ENCODE results near the gene GOLGB1. TPM values are rescaled to one million over a fixed set of nuclear protein-coding genes. Genes with fewer than 3 reads are reported as not detected.
A peak's percentile ranks its signal among the peaks of the same experiment; 100 is the strongest.

Gene GOLGB1
- polyA plus RNA-seq, 3 donors: 1.2 to 7.1 (median 1.7) TPM

GRCh38 chr3:121648219-121648958 is 101.2 kb downstream of the GOLGB1 start:
- H3K4me3 ChIP-seq (replicated peaks in 1 of 3; ENCODE audit: low read depth in 2 of 3, low read length in 3 of 3): no peak overlapping the region
- no peaks in the 10 kb centered on the region for H3K27me3 ChIP-seq (ENCODE audit: control insufficient read depth in 2 of 2, insufficient read depth in 2 of 2, low read length in 2 of 2)
- H3K9me3 ChIP-seq (replicated peaks in 1 of 2; ENCODE audit: control insufficient read depth in 1 of 2, insufficient read depth in 1 of 2, low read length in 2 of 2): no peaks in the 10 kb centered on the region
- H3K27ac ChIP-seq (ENCODE audit: low read depth in 1 of 2, low read length in 2 of 2): no peak overlapping the region
- DNase-seq: no peak
- H3K9ac ChIP-seq (ENCODE audit: insufficient read depth, low read length, poor library complexity, severe bottlenecking): no peak overlapping the region
- Mint-ChIP-seq H3K27ac (peak overlapping the region in 2 of 7 donors; percentile 37 to 71), H3K4me1 (peaks cover 10% of the 10 kb centered on the region), H3K9me3 (no peaks in the 10 kb centered on the region), H3K27me3 (ENCODE audit: low read depth in 3 of 3) (peaks cover 0 to 1% (median 0%) of the 10 kb centered on the region in 3 donors), H3K4me3 (no peak overlapping the region), H3K36me3 (peaks cover 69 to 81% of the 10 kb centered on the region in 2 donors)
- H3K36me3 ChIP-seq (replicated peaks in 1 of 2; ENCODE audit: control insufficient read depth in 1 of 2, insufficient read depth in 2 of 2, low read length in 2 of 2): peaks cover 72 to 84% of the 10 kb centered on the region in 2 donors
- H3K79me2 ChIP-seq (ENCODE audit: insufficient read depth, low read length): peaks cover 51% of the 10 kb centered on the region
- intact Hi-C loops (cut with micrococcal nuclease): no loop called here
- H2AFZ ChIP-seq (ENCODE audit: insufficient read depth, low read depth, low read length, poor library complexity, severe bottlenecking): no peak overlapping the region
- no peak overlapping the region for H3K4me2 ChIP-seq (replicated peaks; ENCODE audit: extremely low read depth, low read length, poor library complexity, severe bottlenecking)
- no peak for TF ChIP-seq CTCF (IDR thresholded peaks at IDR 0.05)
- H3K4me1 ChIP-seq (ENCODE audit: control insufficient read depth in 1 of 2, insufficient read depth in 2 of 2, low read length in 2 of 2): peaks cover 0 to 7% of the 10 kb centered on the region in 2 donors
- 100% methylated on average over 6 of the region's 6 CpGs for WGBS (ENCODE audit: insufficient coverage)
- H4K20me1 ChIP-seq (ENCODE audit: insufficient read depth, low read length): peaks cover 87% of the 10 kb centered on the region

DNA sequence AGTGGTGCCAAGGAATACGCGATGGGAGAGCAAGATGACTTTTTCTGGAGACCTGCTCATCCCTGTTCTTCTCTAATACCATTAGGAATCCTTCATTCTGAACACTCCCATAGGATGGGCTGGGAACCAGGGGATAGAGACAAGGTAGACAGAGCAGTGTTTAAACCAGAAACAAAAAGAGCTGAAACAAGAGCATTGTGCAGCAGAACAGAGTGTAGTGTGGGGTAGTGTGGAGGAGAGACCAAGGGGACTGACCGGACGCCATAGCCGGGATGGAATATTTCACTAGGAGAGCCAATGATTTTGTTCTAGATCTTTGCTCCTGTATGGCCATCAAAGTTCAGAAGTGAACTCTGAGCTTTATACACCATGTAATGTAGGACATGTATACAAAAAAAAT is 104.5 kb downstream of the GOLGB1 start:
- Histone ChIP-seq H3K4me2 (replicated peaks; ENCODE audit: extremely low read depth, low read length, poor library complexity, severe bottlenecking) (no peak overlapping the region), H3K4me1 (ENCODE audit: control insufficient read depth in 1 of 2, insufficient read depth in 2 of 2, low read length in 2 of 2) (no peaks in the 10 kb centered on the region), H3K9ac (ENCODE audit: insufficient read depth, low read length, poor library complexity, severe bottlenecking) (no peak overlapping the region), H3K36me3 (replicated peaks in 1 of 2; ENCODE audit: control insufficient read depth in 1 of 2, insufficient read depth in 2 of 2, low read length in 2 of 2) (peaks cover 71 to 82% of the 10 kb centered on the region in 2 donors), H3K4me3 (replicated peaks in 1 of 3; ENCODE audit: low read depth in 2 of 3, low read length in 3 of 3) (no peak overlapping the region), H3K9me3 (replicated peaks in 1 of 2; ENCODE audit: control insufficient read depth in 1 of 2, insufficient read depth in 1 of 2, low read length in 2 of 2) (no peaks in the 10 kb centered on the region), H3K27me3 (ENCODE audit: control insufficient read depth in 2 of 2, insufficient read depth in 2 of 2, low read length in 2 of 2) (no peaks in the 10 kb centered on the region), H3K27ac (ENCODE audit: low read depth in 1 of 2, low read length in 2 of 2) (no peak overlapping the region), H4K20me1 (ENCODE audit: insufficient read depth, low read length) (peaks cover 85% of the 10 kb centered on the region), H2AFZ (ENCODE audit: insufficient read depth, low read depth, low read length, poor library complexity, severe bottlenecking) (no peak overlapping the region), H3K79me2 (ENCODE audit: insufficient read depth, low read length) (peaks cover 18% of the 10 kb centered on the region)
- no CpG with 5 or more reads among the region's 5 CpGs for WGBS (ENCODE audit: insufficient coverage)
- Mint-ChIP-seq H3K36me3 (peaks cover 69 to 82% of the 10 kb centered on the region in 2 donors), H3K27ac (peak overlapping the region in 2 of 7 donors; percentile 59 to 67), H3K4me3 (no peak overlapping the region), H3K4me1 (no peaks in the 10 kb centered on the region), H3K27me3 (ENCODE audit: low read depth in 3 of 3) (peaks cover 0 to 1% (median 0%) of the 10 kb centered on the region in 3 donors), H3K9me3 (no peaks in the 10 kb centered on the region)
- no peak for TF ChIP-seq CTCF (IDR thresholded peaks at IDR 0.05)
- intact Hi-C loops (cut with micrococcal nuclease): no loop called here
- no peak for DNase-seq
